Kidney (tissue), 14 donors: ENCODE measurements around the gene WNK3. TPM values are rescaled to one million over a fixed set of nuclear protein-coding genes. Genes with fewer than 3 reads are reported as not detected.
"Not testable (repeated sequence)": the region's sequence is repeated elsewhere in the genome, so short reads cannot be mapped to it uniquely, and the experiment has no call there.

Experiments used
- DNase-seq, 5 donors: peaks; one replicate each; pipeline ENCODE4 v3.0.0-alpha.2; 2013 to 2020
- FAIRE-seq: peaks from 2 replicates; lab custom pipeline; 2012; peaks lifted over from hg19 to GRCh38; lab: Jason Lieb, UNC
- H3K27ac ChIP-seq, 2 donors: one replicate each; pipeline ENCODE4 v1.7.0; 2013; ENCODE audit warnings: low read depth in 2 of 2, low read length in 2 of 2, inconsistent platforms in 1 of 2
- H3K27me3 ChIP-seq: one replicate; pipeline ENCODE4 v1.7.1; 2013; ENCODE audit warnings: low read length, inconsistent platforms; ENCODE audit not compliant: control insufficient read depth, insufficient read depth
- H3K36me3 ChIP-seq, 3 donors: one replicate each; pipeline versions ENCODE4 v1.7.0 to v1.7.1; 2013; ENCODE audit warnings: low read length in 3 of 3, control low read depth in 1 of 3, inconsistent platforms in 1 of 3; ENCODE audit not compliant: insufficient read depth in 3 of 3, control insufficient read depth in 2 of 3
- H3K4me1 ChIP-seq, 3 donors: one replicate each; pipeline versions ENCODE4 v1.7.0 to v1.7.1; 2013; ENCODE audit warnings: low read length in 3 of 3, inconsistent platforms in 1 of 3, low read depth in 1 of 3; ENCODE audit not compliant: control insufficient read depth in 2 of 3, insufficient read depth in 2 of 3
- H3K4me3 ChIP-seq, 3 donors: one replicate each; pipeline versions ENCODE4 v1.7.0 to v1.8.1; 2013; ENCODE audit warnings: low read length in 3 of 3, control low read depth in 1 of 3, inconsistent platforms in 1 of 3
- H3K9ac ChIP-seq, 3 donors: one replicate each; pipeline versions ENCODE4 v1.7.0 to v1.7.1; 2013; ENCODE audit warnings: low read length in 3 of 3, control low read depth in 1 of 3, inconsistent platforms in 1 of 3
- H3K9me3 ChIP-seq, 3 donors: one replicate each; pipeline versions ENCODE4 v1.7.0 to v1.7.1; 2013; ENCODE audit warnings: low read length in 3 of 3, control low read depth in 1 of 3, inconsistent platforms in 1 of 3; ENCODE audit not compliant: control insufficient read depth in 2 of 3, insufficient read depth in 1 of 3
- CTCF ChIP-seq: IDR thresholded peaks from 3 replicates; pipeline ENCODE4 v1.5.1; 2012; ENCODE audit warnings: mild to moderate bottlenecking, moderate library complexity, borderline replicate concordance; ENCODE audit not compliant: insufficient read depth; ENCODE audit errors: extremely low read depth
- intact Hi-C: fragments of 100-400 bp; cut with DNase I; formaldehyde crosslinking; loops from one replicate; pipeline ENCODE4 v1.11.1; 2022
- polyA plus RNA-seq: library from polyadenylated mRNA; stranded (reverse); fragments of 350-450 nt; fragmentation: Illumina TruSeq; extraction: RNeasy Lipid Tissue Mini Kit (QIAGEN cat#74804); gene quantifications from one replicate; pipeline ENCODE4 v1.2.3, GENCODE V29; 2014; ENCODE audit warnings: low read depth, low replicate concordance; ENCODE audit not compliant: insufficient read depth
- total RNA-seq: library from RNA; stranded (reverse); fragmentation: NEBNext Ultra II Directional; extraction: Animal tissue kit (Norgen Biotek cat#: 25700); gene quantifications from one replicate; pipeline ENCODE4 v1.2.1, GENCODE V29; 2021
- donor health status: control.
- donor health status: control.
- donor health status: control.
- donor health status: control.
- donor health status: control.
- donor health status: DM: yes; HTN: yes; CAD: no.
- donor health status: Normal renal cell carcinoma (clear cell type).

Gene WNK3
- total and polyA plus RNA-seq, 2 donors from 2014 or later = 0.75 to 5.6 TPM

DNA sequence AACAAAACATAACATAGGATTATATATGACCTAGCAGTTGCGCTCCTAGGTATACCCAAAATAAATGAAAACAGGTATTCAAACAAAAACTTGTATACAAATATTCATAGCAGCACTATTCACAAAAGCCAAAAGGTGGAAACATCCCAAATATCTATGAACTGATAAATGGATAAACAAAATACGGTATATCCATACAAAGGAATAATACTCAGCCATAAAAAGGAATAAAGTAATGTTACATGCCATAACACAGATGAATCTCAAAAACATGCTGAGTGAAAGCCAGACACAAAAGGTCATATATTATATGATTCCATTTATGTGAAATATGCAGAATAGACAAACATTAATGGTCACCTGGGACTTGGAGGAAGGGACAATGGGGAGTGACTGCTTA, 5.2 kb downstream of the WNK3 start:
- no peak for TF ChIP-seq CTCF
- Histone ChIP-seq H3K9me3 (no peaks in the 10 kb centered on the region), H3K9ac (no peak overlapping the region), H3K4me1 (no peaks in the 10 kb centered on the region), H3K27ac (no peak overlapping the region), H3K36me3 (no peaks in the 10 kb centered on the region), H3K4me3 (no peak overlapping the region), H3K27me3 (no peaks in the 10 kb centered on the region)
- intact Hi-C loops = no loop called here
- FAIRE-seq = no peak
- DNase-seq = no peak

DNA sequence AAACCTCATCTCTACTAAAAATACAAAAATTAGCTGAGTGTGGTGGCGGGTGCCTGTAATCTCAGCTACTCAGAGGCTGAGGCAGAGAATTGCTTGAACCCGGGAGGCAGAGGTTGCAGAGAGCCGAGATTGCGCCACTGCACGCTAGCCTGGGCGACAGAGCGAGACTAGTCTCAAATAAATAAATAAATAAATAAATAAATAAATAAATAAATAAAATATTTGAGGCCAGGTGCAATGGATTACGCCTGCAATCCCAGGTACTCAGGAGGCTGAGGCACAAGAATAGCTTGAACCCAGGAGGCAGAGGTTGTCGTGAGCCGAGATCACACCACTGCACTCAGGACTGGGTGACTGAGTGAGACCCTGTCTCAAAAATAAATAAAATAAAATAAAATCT, 20.5 kb downstream of the WNK3 start:
- FAIRE-seq, H3K4me3 ChIP-seq, H3K27ac ChIP-seq, H3K4me1 ChIP-seq, H3K36me3 ChIP-seq, H3K9me3 ChIP-seq, DNase-seq, H3K27me3 ChIP-seq, intact Hi-C loops, H3K9ac ChIP-seq: not testable (repeated sequence)

GRCh38 chrX:54325077-54325476, 32.8 kb downstream of the WNK3 start:
- no peak for DNase-seq
- Histone ChIP-seq H3K9ac (no peak overlapping the region), H3K27me3 (no peaks in the 10 kb centered on the region), H3K36me3 (no peaks in the 10 kb centered on the region), H3K9me3 (no peaks in the 10 kb centered on the region), H3K27ac (no peak overlapping the region), H3K4me1 (no peaks in the 10 kb centered on the region), H3K4me3 (no peak overlapping the region)
- intact Hi-C loops = no loop called here
- no peak for TF ChIP-seq CTCF
- no peak for FAIRE-seq

DNA sequence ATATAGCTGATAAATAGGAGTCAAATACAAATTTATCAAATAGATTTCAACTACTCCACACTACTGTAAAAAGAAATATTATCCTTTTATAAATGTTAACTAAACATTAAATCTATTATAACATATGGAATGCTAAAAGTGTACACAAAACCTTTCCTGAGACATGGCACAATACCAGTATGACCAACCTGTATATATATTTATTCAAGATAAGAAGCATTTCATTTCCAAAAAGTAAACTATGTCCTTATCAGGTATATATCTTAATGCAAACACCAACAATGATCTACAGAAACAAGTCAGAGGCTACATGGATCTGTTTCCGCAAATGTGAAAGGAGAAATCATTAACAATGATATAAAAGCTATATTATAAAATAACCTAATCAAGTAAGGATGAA, 37.8 kb downstream of the WNK3 start:
- H3K4me3 ChIP-seq = no peak overlapping the region
- no peak for DNase-seq
- intact Hi-C loops = no loop called here
- peak; percentile 56 for FAIRE-seq
- no peaks in the 10 kb centered on the region for H3K9me3 ChIP-seq
- H3K27me3 ChIP-seq = no peaks in the 10 kb centered on the region
- no peaks in the 10 kb centered on the region for H3K36me3 ChIP-seq
- no peak overlapping the region for H3K27ac ChIP-seq
- no peaks in the 10 kb centered on the region for H3K4me1 ChIP-seq
- TF ChIP-seq CTCF = no peak
- H3K9ac ChIP-seq = no peak overlapping the region
